ENCODE measurements around the gene SPR.
A peak's percentile ranks its signal among the peaks of the same experiment; 100 is the strongest.

The SPR gene

GRCh38 chr2:72893594-72894319 is 6.5 kb downstream of the SPR start:
- Histone ChIP-seq H3K4me3 (ENCODE audit: low read depth in 1 of 2, low read length in 2 of 2) (no peak overlapping the region), H3K9ac (ENCODE audit: low read depth, low read length) (no peak overlapping the region), H3K9me3 (ENCODE audit: insufficient read depth, low read length, severe bottlenecking) (no peaks in the 10 kb centered on the region), H2AFZ (ENCODE audit: low read depth, low read length) (no peak overlapping the region), H4K20me1 (ENCODE audit: insufficient read depth, low read length) (peaks cover 8% of the 10 kb centered on the region; the same call in 1 of the 2 replicates), H3K4me2 (ENCODE audit: insufficient read depth, low read length) (no peak overlapping the region), H3K79me2 (ENCODE audit: insufficient read depth, low read length) (no peaks in the 10 kb centered on the region), H3K27me3 (ENCODE audit: insufficient read depth, low read length, poor library complexity) (peaks cover 12% of the 10 kb centered on the region), H3K4me1 (ENCODE audit: insufficient read depth, low read length) (no peaks in the 10 kb centered on the region), H3K36me3 (ENCODE audit: insufficient read depth, low read length) (no peaks in the 10 kb centered on the region), H3K27ac (ENCODE audit: low read length) (no peak overlapping the region)
- TF ChIP-seq EZH2 (IDR thresholded peaks at IDR 0.05; ENCODE audit: borderline replicate concordance, low read depth, low read length, severe bottlenecking) (no peak), CTCF (IDR thresholded peaks at IDR 0.05; ENCODE audit: borderline replicate concordance, extremely low read depth, low read length, poor library complexity, severe bottlenecking) (peak; percentile 24)
- ATAC-seq (ENCODE audit: insufficient read depth, low read depth) = peak; percentile 67; the same call in 2 of the 3 replicates
- peak; percentile 25 for DNase-seq

DNA sequence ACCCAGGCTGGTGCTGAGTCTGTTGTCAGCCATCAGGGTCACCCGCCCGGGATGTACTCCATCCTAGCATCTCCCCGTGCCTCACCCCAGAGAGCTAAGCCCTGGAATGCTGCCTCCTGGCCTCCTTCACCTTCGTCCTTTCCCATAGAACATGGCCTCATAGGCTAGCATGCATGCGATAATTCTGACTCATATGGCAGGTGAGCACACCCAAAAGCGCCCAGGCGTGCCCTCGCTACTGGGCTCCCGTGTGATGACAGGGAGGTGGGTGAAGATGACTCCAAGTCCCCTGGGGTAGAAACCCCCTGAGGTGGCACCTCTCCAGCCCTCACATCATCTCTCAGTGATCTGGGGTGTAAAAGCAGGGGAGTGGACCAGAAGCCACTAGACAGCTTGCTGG is 7.3 kb downstream of the SPR start:
- Histone ChIP-seq H2AFZ (ENCODE audit: low read depth, low read length) (no peak overlapping the region), H3K9ac (ENCODE audit: low read depth, low read length) (no peak overlapping the region), H3K4me2 (ENCODE audit: insufficient read depth, low read length) (no peak overlapping the region), H3K79me2 (ENCODE audit: insufficient read depth, low read length) (no peaks in the 10 kb centered on the region), H3K36me3 (ENCODE audit: insufficient read depth, low read length) (no peaks in the 10 kb centered on the region), H3K4me1 (ENCODE audit: insufficient read depth, low read length) (no peaks in the 10 kb centered on the region), H3K9me3 (ENCODE audit: insufficient read depth, low read length, severe bottlenecking) (no peaks in the 10 kb centered on the region), H4K20me1 (ENCODE audit: insufficient read depth, low read length) (peaks cover 8% of the 10 kb centered on the region; the same call in 1 of the 2 replicates), H3K27ac (ENCODE audit: low read length) (no peak overlapping the region), H3K4me3 (ENCODE audit: low read depth in 1 of 2, low read length in 2 of 2) (no peak overlapping the region), H3K27me3 (ENCODE audit: insufficient read depth, low read length, poor library complexity) (peaks cover 12% of the 10 kb centered on the region)
- TF ChIP-seq EZH2 (IDR thresholded peaks at IDR 0.05; ENCODE audit: borderline replicate concordance, low read depth, low read length, severe bottlenecking) = no peak
- TF ChIP-seq CTCF (IDR thresholded peaks at IDR 0.05; ENCODE audit: borderline replicate concordance, extremely low read depth, low read length, poor library complexity, severe bottlenecking) = no peak
- no peak for DNase-seq
- ATAC-seq (ENCODE audit: insufficient read depth, low read depth) = no peak

GRCh38 chr2:72895154-72895553 is 7.9 kb downstream of the SPR start:
- H3K9ac ChIP-seq (ENCODE audit: low read depth, low read length) = no peak overlapping the region
- ATAC-seq (ENCODE audit: insufficient read depth, low read depth) = no peak

More at GRCh38 chr2:72895154-72895553, 7.9 kb downstream of the SPR start:
- H2AFZ ChIP-seq (ENCODE audit: low read depth, low read length) = no peak overlapping the region
- H3K4me3 ChIP-seq (ENCODE audit: low read depth in 1 of 2, low read length in 2 of 2) = no peak overlapping the region
- no peak for DNase-seq
- no peaks in the 10 kb centered on the region for H3K4me1 ChIP-seq (ENCODE audit: insufficient read depth, low read length)
- peaks cover 8% of the 10 kb centered on the region; the same call in 1 of the 2 replicates for H4K20me1 ChIP-seq (ENCODE audit: insufficient read depth, low read length)
- no peak for TF ChIP-seq EZH2 (IDR thresholded peaks at IDR 0.05; ENCODE audit: borderline replicate concordance, low read depth, low read length, severe bottlenecking)
- TF ChIP-seq CTCF (IDR thresholded peaks at IDR 0.05; ENCODE audit: borderline replicate concordance, extremely low read depth, low read length, poor library complexity, severe bottlenecking) = no peak
- H3K36me3 ChIP-seq (ENCODE audit: insufficient read depth, low read length) = no peaks in the 10 kb centered on the region
- peaks cover 9% of the 10 kb centered on the region for H3K27me3 ChIP-seq (ENCODE audit: insufficient read depth, low read length, poor library complexity)
- no peaks in the 10 kb centered on the region for H3K79me2 ChIP-seq (ENCODE audit: insufficient read depth, low read length)
- no peak overlapping the region for H3K27ac ChIP-seq (ENCODE audit: low read length)
- no peak overlapping the region for H3K4me2 ChIP-seq (ENCODE audit: insufficient read depth, low read length)
- H3K9me3 ChIP-seq (ENCODE audit: insufficient read depth, low read length, severe bottlenecking) = no peaks in the 10 kb centered on the region
